ACHN (cell line): ENCODE data around the gene RACGAP1.

ENCODE experiments used
- DNase-seq: peaks from one replicate; pipeline ENCODE4 v3.0.0-alpha.2; 2015
- in situ Hi-C: cut with HindIII; loops from 2 replicates; pipeline ENCODE4 v1.10.0; 2017; ENCODE audit warnings: low sequenced_read_pairs, low pct_ligation_motif_present, low pct_unique_long_range_greater_than_20kb

Gene RACGAP1

DNA sequence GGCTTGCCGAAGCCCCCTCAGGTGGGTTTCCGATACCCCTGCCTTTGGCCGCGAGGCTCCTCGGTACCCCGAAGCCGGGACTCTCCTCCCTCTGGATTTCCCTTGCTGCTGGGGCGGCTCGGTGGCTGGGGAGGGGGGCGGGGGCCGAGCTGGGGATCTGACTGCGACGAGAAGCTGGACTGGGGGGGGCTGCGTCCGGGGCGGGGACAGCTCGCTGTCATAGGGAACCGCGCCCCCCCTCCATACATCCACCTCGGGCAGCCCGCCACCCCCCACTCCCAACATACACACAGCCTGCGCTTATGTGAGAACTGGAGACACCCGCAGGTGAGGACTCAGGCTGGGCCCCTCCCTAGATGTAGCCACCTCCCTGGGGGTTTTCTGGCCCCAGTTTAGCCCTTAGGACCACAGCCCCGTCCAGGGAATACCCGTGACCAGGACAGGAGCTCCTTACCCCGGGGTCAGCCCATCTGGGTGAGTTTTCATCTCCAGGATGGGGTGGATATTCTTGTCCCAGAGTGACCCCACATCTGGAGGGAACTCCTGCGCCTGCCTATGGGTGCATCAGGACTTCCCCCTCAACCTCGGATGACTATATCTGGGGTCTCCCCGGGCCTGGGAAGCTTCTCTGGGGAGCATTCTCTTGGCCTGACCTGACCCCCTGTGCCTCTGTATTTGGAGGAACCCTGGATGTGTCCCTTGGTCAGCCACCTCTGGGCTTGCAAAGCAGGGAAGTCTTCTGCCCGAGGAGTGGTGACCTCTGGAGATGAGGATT, 32.8 kb upstream of the RACGAP1 start:
- DNase-seq: no peak
- in situ Hi-C loops: loop anchor here (25.0 kb wide), 2 partner anchors 96 to 196 kb away; partner anchors contain the start of genes AQP2, AQP5 and AQP6

DNA sequence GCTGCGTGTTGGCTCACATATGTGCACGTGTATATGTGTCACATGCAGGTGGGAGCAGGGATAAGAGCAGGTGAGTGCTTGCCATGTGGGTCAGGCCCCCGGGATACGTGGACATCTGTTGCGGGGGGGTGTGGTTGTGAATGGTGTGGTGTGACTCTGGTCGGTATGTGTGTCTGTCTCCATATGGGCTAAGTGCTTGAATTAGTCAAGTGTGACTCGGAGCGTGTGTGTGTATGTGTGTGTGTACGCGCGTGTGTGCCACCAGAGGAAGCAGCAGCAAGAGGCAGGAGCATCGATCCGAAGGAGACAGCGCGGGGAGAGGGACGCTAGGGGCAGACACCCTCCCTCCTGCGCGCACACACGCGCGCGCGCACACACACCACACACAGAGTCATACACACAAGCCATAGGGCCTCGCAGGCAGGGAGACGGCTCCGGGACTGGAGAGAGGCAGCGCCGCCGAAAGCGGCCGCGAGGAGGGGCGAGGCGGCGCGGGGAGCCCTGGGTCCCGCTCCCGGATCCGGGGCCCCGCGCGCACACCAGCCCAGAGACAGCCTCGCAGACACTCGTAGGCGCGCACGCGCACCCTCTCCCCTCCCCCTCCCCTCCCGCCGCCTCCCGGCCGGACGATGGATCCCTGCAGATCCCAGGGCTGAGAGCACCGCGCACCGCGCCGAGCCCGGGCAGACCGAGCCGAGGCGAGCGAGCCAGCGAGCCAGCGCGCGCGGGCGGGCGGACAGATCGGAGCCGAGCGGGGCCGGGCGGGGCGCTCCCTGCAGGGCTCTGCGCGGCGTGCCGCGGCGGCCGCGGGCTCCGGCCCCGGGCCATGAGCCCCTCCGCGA, 31.9 kb upstream of the RACGAP1 start, which contains the start of gene ASIC1:
Gene ASIC1, plus strand, starts transcription at position 597 of the 842 bp plus-strand sequence. CDS start 1,171 bp downstream, outside the sequence.
- in situ Hi-C loops: loop anchor here (25.0 kb wide), 2 partner anchors 95 to 195 kb away; partner anchors contain the start of genes AQP2, AQP5 and AQP6

DNA sequence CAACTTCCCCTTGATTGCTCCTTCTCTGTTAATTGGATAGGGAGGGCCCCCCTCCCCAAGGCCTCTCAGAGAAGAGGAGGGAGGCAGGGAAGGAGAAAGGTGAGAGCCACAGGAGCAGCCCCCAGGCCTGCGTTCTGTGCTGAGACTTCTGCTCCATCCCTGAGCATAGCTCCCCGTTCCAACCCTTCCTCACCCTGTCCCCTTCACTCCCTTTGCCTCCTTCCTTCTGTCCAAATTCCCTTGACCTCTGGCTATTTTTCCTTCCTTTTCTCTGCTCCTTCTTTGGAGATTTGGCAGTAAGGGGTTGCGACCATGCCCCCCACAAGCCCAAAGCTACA, 31.3 kb upstream of the RACGAP1 start:
- in situ Hi-C loops: loop anchor here (25.0 kb wide), 2 partner anchors 94 to 194 kb away; partner anchors contain the start of genes AQP2, AQP5 and AQP6
- no peak for DNase-seq

More for the DNA sequence above, 31.9 kb upstream of the RACGAP1 start, which contains the start of gene ASIC1:
- peak; percentile 72 for DNase-seq

DNA sequence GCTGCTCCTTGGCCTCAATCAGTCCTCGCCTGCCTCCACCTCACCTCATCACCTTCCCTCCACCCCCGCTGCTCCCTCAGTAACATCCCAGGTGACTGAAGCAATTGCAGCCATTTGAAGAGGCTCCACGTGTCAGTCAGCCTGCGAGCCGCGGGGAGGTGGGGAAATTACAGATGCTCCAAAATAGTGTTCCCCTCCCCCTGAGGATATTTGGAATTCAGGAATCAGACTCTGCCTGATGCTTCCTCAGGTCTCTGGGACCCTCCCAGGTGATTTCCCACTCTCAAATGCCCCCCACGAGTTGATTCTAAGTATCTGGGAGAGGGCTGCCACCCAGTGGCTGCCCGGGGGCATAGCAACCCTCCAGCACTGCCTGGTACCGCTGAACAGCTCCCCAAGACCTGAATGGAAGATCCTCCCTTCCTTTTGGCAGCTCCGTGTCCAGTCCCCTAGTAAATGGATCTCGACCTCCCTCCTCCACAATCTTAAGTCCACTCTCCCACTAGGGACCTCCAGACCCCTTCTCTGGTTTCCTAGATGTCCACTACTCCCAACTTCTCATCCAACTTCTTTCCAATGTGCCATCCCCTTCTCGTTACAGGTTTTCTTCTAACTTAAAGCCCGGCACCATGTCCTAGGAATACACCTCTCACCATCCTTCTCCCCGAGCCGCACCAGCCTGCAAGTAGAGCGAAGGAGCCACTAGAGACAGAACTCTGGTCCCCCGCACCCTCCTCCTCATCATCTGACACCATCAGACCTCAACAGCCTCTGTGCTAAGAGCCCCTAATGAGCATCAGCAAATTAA, 30.7 kb upstream of the RACGAP1 start:
- in situ Hi-C loops: loop anchor here (25.0 kb wide), 2 partner anchors 94 to 194 kb away; partner anchors contain the start of genes AQP2, AQP5 and AQP6
- DNase-seq: peak; percentile 70

DNA sequence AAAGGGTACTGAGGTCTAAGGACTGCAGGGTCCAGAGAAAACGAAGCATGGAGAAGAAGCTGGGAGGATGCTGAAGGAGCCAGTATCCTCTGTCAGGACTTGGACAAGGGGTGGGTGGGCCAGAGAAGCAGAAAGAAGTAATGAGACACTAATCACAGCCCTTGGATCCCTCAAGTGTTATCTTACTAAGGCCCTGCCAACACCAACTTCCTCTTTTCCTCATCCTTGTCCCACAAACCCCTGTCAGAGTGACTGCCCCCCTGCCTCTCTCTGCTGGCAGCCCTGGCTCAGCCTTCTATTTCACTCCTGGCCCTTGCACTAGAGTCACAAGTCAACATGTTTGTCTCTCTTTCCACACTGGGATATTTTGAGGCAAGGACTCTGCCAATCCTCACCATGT, 28.3 kb upstream of the RACGAP1 start:
- no peak for DNase-seq
- in situ Hi-C loops: loop anchor here (25.0 kb wide), 2 partner anchors 91 to 191 kb away; partner anchors contain the start of genes AQP2, AQP5 and AQP6

DNA sequence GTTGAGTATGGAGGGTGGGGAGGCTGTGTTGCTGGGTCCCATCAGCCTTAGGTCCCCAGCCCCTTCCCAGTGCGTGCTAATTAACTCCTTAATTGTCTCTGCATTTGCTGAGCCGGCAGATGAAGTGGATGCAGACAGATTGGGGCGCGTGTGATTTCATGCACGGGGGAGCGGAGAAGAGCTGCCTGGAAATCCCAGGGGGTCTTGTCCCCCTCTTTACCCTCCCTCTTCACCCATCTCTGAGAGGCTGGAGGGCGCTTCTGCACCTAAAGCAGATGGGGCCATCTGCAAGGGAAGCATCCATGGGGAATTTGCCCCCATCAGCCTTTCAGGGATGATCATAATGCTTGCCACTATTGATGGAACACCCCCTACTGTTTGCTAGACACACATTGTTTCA, 27.7 kb upstream of the RACGAP1 start:
- DNase-seq: no peak
- in situ Hi-C loops: loop anchor here (25.0 kb wide), 2 partner anchors 91 to 191 kb away; partner anchors contain the start of genes AQP2, AQP5 and AQP6

DNA sequence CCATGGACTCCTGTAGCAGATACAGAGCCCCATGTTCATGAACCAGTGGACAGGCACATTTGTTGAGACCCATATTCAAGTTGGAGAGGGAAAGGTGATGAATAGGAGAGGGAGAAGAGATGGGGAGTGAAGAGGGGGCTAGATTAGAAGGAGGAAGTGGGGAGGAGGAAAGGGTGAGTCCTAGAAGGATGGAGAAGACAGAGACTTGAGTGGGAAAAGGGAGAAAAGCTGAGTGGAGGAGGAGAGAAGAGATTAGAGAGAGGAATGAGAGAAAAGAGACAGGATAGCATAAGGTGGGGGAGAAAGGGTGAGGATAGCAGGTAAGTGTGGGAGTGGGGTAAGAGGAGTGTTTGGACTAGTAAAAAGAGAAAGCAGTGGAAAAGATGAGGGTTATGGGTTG, 27.2 kb upstream of the RACGAP1 start:
- in situ Hi-C loops: loop anchor here (25.0 kb wide), 2 partner anchors 90 to 190 kb away; partner anchors contain the start of genes AQP2, AQP5 and AQP6
- DNase-seq: no peak

DNA sequence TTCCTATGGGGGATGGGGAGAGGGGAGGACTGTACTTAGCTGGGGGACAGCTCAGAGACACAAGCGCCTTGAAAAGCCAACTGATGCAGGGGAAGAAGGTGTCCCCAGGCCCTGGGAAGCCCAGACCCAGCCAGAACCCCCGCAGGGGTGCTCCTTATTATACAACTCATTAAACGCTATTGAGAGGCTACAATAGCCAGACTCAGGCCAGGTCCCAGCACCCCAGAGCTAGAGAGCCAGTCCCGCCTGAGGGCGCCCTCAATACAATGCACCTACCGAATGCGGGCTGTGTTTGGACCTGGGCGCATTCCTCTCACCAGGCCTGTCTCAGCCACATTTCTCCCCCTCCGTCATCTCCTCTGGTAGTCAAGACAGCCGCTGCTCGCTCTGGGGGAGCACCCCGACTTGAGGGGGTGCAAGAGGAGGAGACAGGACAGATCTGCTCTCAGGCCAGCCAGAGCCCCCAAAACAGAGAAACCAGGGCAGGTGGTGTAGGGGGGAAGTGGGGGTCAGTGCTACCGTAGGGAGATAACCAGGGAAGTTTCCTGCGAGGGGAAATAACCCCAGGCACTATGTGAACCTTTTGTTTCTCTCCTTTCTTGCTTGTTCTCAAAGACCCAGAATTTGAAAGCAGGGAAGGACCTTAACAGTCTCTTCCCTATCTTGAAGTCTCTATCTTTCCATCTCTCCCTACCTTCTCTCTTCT, 26.0 kb upstream of the RACGAP1 start:
- no peak for DNase-seq
- in situ Hi-C loops: loop anchor here (25.0 kb wide), 2 partner anchors 89 to 189 kb away; partner anchors contain the start of genes AQP2, AQP5 and AQP6

DNA sequence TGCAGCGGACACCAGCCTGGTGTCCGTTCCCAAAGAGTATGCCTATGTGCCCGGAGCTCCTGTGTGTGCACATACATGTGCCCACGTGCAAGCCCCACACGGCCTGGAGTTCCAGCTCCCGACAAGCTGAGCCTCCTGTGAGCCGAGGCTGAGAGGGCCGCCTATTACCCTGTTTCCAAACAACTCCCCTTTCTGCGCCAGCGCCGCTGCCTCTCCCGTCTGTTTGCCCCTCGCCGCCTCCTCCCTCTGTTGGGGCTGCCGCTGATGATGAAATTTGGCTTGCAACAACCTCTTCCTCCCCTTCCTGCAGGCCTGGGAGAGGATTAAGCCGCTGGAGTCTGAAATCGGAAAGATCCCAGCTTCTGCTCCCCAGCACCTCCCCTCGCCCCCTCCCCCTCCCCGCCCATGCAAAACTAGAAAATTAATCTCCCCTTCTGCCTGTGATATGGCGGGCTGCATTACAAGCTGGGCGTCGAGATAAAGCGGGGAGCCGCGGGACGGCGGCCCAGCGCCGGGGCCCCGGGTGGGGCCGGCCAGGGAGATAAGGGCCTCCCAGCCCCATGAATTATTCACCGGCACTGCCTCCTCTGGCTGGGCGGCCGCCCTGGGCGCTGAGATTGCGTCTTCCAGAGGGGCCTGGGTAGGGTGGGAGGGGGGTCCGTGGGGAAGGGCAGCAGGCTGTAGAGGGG, 25.3 kb upstream of the RACGAP1 start:
- in situ Hi-C loops: loop anchor here (25.0 kb wide), 2 partner anchors 88 to 188 kb away; partner anchors contain the start of genes AQP2, AQP5 and AQP6
- DNase-seq: no peak

DNA sequence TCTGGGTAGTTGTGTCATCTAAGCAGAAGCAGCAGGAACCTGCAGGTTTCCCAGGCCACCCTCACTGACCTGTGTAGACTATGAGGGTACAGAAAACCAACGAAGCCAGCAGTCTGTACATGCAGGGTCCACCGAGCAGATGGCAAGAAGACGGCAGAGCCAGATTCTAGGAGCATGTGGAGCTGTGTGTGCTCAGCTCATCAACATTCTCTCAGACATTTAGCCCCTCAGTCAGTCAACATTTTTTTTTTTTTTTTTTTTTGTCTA, 24.8 kb upstream of the RACGAP1 start:
- DNase-seq: no peak
- in situ Hi-C loops: loop anchor here (25.0 kb wide), 2 partner anchors 88 to 188 kb away; partner anchors contain the start of genes AQP2, AQP5 and AQP6

DNA sequence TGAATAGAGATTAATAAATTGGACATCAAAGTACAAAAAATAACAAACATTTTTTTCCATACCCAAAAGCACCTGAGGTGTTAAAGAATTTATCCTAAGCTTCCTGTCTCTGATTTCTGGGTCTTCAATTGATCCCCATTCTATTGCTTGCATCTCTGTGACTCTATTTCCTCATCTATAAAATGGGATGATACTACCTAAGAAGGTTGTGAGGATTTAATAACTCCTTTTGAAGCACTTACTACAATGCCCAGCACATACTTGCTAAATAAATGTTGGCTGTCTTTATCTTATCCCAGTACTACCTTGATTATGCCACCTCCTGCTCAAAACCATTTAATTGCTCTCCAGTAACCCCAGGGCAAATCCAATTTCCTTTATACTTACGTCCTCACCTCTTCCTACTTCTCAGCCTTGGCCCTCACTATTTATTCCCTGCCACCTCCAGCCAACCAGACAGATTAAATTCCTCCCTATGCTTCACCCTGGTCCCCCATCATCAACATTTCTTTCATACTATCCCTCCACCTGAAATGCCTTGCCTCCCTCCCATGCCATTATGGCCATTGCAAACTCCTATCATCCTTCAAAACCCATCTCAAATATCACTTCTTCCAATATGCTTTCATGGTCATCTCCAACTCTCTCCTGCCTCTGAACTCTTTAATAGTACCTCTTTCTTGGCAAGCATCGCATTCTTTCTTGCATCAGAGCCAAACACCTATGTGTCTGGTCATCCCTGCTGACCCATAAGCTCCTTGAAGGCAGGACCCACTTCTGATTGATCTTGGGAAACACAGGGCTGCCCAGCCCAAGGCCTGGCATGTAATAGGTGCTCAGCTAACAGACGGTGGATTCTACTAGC, 24.2 kb upstream of the RACGAP1 start:
- in situ Hi-C loops: loop anchor here (25.0 kb wide), 2 partner anchors 87 to 187 kb away; partner anchors contain the start of genes AQP2, AQP5 and AQP6
- DNase-seq: no peak

DNA sequence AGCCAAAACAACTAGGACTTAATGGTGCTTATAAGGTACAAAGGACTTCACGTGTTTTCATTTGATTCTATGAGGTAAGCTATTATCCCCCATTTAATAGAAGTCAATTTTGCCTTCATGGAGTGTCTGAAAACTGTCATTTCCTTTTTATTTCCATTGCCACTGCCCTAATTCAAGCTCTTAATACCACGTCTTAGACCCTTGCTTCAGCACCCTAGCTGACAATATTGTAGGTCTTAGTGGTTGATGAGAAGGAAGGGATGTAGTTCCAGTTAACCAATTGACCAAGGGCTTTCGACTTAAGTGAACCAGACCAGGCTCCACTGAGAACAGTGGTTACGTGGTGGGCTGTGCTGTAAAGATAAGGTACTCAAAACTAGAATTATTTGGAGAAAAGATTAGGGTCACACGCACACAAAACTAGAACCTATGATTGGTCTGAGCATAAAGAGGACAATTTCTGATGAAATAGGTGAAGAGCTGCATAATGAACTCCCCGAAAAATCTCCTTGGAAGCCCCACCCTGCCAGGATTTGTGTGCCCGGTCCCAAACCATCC, 22.5 kb upstream of the RACGAP1 start:
- in situ Hi-C loops: no loop called here
- no peak for DNase-seq

DNA sequence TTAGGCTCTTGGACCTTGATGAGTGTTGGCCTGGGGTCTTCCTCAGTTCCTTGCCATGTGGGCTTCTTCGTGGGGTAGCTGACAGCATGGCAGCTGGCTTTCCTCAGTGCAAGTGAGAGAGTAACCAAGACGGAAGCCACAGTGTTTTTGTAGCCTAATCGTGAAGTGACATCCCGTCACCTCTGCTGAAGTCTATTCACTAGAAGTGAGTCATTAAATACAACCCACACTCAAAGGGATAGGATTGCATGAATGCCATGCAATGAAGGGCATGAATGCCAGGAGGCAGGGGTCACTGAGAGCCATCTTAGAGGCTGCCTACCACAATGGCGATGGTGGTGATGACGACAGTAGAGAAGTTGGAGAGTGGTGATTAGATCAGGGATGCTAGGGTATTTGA, 18.6 kb upstream of the RACGAP1 start:
- in situ Hi-C loops: no loop called here
- DNase-seq: no peak

DNA sequence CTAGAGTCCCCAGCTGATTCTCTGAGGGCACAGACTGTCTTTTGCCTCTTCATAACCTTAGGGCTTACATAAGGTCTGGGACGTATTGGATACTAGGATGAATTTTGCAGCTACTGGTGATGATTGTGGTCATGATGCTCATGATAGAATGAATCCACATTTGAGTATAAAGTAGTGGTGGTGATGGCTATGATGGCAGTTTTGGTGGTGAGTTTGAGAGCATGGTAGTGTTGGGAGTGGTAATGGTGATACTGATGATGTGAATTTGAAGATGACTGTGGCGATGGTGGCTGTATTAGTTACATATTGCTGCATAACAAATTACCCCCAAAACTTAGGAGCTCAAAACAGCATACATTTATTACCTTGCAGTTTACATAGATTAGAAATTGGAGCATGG, 18.0 kb upstream of the RACGAP1 start:
- in situ Hi-C loops: no loop called here
- no peak for DNase-seq

DNA sequence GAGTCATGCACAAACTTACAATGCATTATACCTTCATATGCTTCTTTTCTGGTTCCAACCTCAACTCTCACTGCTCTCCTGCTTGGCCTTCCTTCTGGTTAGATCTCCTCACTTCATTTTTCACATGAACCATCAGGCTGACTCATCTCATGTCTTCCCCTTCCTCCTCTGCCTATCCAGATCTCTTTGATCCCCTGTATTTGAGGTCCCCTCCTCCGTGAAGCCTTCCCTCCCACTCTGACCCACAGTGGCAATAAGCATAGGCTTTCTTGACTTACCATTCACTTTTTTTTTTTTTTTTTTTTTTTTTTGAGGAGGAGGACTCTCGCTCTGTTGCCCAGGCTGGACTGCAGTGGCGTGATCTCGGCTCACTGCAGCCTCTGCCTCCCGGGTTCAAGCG, 17.4 kb upstream of the RACGAP1 start:
- in situ Hi-C loops: no loop called here
- no peak for DNase-seq

DNA sequence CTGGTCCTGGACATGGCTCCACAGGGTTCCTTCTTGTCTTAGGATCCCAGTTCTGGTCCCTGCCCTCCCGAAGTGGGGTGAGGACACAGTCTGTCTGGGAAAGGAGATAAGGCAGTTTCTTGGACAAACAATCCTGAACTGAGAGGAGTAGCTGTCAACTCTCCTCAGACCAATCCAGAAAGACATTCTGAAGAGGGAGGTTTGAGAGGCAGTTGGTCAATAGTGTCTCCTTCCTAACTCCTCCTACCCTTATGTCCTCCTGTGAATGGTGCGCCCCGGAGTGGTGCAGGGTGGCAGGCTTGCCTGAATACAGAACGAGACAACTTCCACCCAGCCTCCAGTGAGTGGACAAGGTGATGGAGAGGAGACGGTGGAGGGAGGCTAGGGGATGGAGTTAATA, 16.7 kb upstream of the RACGAP1 start:
- in situ Hi-C loops: no loop called here
- DNase-seq: no peak
